Suppressor macrophage treated with lipopolysaccharide for 4 hours (primary cell): ENCODE measurements around the gene ABHD12.
A peak's percentile ranks its signal among the peaks of the same experiment; 100 is the strongest.

Experiments used
- DNase-seq: peaks from one replicate; pipeline ENCODE4 v3.0.0-alpha.2; 2020

Gene ABHD12

DNA sequence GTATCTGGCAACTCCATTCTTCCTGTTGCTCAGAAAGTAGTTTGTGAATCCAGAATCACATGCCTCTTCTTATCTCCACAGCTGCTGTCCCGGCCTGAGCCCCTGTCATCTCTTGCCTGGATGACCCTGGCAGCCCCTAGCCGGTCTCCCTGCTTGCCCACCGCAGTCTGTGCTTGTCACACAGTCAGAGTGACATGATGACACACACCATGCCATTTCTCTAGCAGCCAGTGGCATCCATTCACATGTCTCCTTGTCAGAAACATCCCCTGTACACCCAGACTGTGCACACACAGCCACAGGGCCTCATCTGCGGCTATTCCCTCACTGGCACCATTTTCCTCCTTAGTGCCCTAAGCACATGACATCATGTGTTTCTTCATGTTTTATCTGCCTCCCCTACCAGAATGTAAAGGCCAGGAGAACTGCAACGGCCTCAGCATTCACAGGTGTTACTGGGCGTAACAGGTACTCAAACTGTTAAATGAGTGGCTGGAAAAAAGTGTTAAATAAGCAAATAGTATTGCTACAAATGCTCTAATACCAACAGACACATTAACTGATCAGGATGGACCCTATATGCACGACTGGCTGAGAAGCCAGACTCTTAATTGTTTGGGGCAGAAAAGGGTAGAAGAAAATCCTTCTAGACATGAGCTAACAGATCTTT is 9.6 kb downstream of the ABHD12 start:
- no peak for DNase-seq

DNA sequence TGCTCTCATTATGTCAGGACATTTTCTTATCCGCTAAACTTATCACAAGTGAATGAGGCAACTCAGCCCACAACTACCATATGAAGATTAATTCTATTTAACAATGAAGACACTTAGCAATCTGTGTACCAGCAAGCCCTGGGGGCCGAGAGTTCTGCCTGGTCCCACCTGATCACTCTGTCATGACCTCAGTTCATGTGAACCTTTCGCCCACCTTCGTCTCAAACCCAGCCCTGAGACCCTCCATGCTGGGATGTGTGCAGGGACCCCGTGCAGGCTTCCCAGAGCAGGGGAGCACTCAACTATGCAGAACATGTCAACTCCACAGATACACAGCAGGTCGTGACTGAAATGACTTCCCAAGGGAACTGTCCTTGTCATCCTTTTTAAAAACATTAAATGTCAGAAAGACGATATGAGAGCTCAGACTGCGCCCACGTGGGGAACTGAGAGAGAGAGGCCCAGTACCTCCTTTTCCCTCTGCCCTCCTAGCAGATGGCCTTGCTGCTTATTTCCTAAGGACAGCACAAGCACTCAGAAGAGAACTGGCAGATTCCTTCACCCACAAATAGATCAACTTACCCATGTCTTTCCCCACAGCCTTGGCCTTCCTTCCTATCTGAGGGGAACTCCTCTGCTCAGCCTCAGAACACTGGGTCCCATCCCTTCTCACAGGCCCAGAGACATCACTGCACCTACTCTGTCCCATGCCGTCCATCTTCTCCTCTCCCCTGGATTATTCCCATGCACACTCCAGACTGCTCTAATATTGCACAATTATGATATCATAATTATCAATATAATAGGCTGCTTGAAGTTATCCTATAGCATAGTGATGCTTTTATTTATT is 11.5 kb downstream of the ABHD12 start:
- DNase-seq = peak; percentile 29

DNA sequence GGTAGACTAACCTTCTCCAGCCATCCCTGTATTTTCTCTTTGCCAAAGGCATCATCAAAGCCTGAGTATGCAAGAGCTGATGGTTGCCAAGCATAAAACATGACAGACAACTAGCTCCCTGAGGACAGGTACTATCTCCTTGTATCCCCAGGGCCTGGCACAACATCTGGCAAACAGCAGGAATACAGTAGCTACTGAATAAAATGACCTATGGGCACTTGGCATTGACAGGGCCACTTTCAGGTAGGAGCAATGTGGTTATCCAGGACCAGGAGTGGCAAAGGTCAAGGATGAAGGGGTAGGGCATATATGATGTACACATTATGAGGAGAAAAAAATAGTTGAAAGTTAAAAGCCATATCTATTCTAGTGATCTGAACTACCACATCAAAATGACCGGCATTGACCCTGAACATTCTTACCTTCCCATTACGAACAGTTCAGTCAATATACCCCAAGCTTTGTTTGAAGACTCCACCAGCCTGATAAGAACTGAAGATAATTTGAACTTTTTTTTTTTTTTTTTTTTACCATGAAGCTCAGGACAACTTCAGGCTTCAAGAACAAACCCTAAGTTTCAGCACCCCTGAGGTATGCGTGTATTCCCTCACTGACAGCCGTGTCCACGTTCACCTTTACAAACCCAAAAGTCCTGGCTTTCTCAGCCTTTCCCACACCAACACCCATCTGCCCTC is 12.3 kb downstream of the ABHD12 start:
- no peak for DNase-seq

DNA sequence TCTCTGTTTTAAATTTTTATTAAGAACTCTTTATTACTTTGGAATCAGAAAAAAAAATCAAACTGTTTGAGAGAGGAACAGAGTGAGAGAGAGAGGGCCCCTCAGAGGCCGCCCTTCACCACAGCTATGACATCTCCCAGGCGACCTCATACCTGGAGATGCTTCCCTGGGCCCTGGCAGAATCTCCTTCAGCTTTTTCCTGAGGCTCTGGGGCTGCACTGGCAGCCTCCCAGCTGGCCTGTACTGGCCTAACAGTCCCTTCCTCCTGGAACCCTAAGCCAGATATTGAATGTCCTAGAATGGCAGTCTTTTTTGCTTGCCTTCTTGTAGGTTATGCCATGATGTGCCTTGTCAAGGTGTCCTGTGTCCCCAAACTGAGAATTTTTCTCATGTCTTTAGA is 13.7 kb downstream of the ABHD12 start:
- DNase-seq = no peak

DNA sequence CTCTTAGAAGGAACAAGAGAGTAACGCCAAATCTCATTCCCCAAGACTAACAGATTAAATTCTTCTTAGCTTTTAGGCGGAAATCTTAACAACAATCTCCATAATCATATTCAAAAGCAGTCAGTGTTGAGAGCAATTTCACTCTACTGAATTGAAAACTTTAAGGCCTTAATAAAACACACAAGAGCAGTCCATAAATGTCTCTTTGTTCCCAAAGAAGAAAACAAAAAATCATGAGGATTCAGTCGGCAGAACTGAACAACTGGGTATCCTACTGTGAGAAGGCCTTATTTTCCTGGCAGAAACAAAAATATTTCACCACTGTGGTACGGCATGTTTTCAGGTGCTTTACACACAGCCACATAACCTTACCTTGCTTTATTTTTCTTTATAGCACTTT is 14.4 kb downstream of the ABHD12 start:
- no peak for DNase-seq

DNA sequence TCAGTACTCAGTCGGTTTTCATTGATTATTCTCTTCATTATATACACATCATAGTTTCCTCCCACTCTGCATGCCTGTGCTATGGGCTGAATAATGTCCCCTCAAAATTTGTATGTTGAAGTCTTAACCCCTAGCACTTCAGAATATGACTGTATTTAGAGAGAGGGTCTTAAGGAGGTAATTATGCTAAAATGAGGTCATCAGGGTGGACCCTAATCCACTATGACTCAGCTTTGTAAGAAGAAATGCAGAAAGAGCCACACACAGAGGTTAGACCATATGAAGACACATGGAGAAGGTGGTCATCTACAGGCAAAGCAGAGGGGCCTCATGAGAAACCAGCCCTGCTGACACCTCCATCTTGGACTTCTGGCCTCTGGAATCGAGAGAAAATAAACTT is 15.8 kb downstream of the ABHD12 start:
- DNase-seq = no peak

DNA sequence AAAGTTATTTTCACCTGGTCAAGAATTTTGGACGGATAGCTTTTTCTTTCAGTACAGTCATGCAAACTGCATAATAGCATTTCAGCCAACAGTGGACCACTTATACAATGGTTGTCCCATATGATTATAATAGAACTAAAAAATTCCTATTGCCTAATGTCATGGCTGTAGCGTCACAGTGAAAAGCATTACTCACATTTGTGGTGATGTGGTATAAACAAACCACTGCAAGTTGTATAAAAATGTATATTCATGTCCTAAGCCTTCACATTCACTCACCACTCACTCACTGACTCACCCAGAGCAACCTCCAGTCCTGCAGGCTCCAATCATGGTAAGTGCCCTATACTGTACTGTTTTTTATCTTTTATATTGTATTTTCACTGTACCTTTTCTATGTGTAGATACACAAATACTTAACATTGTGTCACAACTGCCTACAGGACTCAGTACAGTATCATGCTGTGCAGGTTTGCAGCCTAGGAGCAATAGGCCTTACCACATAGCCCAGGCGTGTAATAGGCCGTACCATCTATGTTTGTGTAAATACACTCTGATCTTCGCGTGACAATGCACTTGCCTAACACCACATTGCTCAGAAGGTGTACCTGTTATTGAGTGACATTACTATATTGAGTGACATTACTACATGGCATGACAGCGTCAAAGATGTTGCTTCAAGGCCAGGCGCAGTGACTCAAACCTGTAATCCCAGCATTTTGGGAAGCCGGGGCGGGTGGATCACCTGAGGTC is 17.9 kb downstream of the ABHD12 start:
- peak; percentile 80 for DNase-seq

DNA sequence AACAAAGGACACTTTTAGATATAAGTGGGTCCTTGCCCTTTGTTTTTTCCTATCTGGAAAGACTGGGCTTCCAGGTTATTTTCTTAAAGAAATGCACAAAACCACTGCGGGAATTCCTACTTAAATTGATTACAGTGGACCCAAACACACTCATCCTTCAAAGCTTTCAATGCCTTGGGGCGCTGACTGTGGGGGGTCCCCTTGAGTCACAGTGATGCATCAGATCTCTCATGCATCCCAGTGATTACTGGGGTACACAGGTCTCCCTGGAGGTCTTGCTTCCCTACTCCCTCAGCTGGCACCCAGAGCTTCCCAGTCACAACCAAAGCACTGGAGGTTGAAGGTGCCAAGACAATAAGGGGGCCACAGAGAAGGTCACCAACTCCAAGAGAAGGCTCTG is 20.7 kb downstream of the ABHD12 start:
- no peak for DNase-seq

DNA sequence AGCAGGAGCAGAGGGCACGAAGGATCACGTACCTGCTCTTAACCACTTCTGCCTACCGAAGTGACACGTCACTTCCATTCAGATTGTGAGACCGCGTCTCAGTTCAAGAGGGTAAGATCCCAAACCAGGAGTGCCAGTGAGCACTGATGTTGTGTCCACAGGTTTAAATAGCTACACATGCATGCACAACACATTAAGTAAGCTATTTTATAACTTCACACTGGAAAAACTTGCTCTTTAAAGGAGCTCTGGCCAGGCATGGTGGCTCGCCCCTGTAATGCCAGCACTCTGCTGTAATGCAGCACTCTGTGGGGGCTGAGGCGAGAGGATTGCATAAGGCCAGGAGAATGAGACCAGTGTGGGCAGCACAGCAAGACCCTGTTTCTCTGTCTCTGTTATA is 21.1 kb downstream of the ABHD12 start:
- DNase-seq = no peak

DNA sequence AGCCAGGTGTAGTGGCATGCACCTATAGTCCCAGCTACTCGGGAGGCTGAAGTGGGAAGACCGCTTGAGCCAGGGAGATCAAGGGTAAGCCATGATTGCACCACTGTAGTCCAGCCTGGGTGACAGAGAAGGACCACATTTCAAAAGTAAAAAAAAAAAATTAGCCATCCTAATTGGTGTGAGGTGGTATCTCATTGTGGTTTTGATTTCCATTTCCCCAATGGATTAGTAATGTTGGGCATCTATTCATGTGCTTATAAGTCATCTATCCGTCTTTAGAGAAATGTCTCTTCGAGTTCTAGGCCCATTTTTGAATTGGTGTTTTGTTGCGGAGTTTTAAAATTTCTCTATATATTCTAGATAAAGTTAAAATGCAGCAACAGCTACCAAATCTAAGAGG is 21.7 kb downstream of the ABHD12 start:
- peak; percentile 48 for DNase-seq

DNA sequence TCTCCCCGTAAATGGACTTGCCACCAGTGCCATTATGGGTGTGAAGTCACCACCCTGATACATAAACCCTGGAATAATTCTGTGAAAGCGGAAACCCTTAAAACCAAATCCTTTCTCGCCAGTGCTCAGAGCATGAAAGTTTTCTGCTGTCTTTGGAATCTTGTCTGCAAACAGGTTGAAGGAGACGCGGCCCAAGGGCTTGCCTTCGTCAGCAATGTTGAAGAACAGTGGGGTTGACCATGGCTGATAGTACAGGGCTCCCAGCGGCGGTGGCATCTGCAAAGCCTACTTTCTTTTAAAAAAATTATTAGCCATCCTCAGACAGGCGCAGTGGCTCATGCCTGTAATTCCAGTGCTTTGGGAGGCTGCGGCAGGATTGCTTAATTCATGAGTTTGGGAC is 22.1 kb downstream of the ABHD12 start:
- DNase-seq = no peak

DNA sequence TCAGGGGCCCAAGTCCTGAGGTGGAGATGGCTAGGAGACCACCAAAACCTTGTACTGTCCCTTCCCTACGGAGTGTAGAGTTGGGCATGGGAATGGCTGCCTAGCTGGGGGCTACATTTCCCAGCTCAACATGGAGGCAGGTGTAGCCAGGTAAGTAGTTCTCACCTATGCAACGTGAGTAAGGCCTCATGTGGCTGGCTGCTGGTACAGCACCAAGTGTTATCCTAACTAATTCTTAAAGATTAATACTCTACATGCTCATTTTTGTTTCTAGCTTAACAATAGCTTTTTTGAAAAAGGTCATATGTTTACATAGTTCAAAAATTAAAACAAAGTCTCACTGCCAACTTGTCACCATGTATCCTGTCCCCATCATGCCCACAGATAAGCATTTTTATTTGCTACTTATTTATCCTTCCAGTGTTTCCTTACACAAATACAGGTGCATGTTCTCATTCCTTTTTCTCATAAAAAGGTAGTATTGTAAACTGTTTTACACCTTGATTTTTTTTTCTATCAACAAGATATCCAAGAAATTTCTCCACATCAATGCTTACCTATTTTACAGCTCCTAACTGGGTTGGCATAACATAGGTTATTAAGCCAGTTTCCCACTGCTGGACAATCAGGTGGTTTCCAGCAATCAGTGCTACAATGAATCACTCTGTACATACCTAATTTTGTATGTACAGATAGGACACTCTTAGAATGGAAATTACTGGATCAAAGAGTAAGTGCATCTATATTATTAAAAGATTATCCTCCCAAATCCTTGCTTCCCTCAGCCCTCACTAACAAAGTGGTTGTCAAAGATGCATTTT is 25.5 kb downstream of the ABHD12 start:
- no peak for DNase-seq

DNA sequence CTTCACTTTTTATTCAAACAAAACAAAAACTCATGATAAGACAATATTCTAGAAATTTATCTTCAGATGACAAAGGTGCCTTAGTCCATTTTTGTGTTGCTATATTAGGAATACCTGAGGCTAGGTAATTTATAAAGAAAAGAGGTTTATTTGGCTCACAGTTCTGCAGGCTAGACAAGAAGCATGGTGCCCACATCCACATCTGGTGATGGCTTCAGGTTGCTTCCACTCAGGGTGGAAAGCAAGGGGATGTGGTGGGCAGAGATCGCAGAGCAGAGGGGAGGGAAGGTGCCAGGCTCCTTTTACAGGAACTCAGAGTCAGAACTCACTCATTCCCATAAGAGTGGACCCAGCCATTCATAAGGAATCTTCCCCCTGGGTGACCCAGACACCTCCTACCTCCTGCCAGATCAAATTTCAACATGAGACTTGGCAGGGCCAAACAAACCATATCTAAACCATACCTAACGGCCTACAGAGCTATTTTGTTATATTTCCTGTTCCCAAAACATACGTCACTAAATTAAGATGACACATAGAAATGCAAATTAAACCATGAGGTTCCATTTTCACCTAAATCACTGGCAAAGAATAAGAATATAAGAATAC is 26.4 kb downstream of the ABHD12 start:
- DNase-seq = no peak

DNA sequence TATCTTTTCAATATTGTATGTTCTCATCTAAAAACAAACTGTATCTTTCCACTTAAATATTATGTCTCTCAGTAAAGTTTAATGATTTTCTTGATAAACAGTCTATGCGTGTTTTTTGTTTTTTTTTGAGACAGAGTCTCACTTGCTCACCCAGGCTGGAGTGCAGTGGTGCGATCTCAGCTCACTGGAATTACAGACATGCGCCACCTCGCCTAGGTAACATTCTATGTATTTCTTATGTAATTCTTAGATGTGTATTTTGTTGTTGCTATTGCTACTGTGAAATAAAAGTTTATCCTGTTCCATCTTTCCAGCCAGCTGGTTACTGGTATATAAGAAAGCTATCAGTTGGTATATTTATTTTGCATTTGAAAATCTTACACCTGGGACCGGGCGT is 29.4 kb downstream of the ABHD12 start:
- DNase-seq = no peak

DNA sequence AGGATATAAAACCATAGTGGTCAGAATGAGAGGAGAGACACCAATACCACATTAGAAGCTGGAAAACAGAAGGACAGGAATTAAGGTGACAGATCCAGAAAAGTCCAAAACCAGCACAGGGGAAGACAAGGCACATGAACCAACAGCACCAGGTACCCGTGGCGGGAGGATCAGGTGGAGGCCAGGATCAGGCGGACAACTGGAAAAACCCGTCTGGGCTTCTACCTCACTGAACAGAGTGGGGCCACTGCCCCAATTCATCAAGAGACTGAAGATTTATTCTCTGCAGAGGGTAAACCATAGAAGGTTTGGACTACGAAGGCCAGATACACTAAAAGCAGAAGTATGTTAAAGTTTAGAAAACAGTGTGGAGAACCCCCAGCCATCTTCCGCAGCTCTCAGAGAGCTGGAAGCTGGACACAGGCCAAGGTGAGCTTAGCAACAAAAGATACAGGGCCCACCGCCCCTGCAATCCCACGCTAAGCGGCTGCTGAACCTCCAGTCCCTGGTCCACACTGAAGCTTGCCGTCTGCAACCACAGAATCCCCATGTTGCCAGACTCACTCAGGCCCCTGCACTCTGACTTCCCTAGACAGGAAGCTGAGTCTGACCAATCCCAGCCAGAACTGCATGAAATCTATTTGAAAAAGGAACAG is 29.9 kb downstream of the ABHD12 start:
- peak; percentile 42 for DNase-seq

DNA sequence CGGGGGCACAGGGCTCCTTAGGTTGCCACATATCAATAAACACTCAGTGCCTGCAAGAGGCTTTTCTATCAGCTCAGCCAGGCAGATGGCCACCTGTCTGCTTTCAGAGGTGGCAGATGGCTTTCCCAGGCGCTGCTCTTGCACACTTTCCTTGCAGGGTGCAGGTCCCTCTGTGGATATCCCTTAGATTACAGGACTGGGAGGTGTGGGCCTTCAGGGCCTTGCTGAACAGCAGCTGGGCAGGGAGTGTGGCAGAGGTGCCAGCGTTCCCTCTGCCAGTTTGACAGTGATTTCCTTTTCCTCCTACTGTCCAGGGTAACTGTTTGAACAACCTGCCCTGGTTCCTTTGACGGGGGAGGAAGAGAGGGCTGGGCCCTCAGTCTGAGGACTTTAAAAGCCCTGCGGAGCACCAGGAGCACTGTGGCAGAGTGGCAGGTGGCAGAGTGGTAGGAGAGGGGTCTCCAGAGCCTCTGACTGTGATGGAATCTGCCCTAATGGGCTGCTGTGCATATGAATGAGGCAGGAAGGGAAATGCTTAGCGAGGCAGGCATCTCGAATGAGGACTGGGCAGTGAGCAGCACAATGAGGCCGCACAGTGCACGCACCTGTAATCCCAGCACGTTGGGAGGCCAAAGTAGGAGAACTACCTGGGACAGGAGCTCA is 34.2 kb downstream of the ABHD12 start:
- DNase-seq = no peak

DNA sequence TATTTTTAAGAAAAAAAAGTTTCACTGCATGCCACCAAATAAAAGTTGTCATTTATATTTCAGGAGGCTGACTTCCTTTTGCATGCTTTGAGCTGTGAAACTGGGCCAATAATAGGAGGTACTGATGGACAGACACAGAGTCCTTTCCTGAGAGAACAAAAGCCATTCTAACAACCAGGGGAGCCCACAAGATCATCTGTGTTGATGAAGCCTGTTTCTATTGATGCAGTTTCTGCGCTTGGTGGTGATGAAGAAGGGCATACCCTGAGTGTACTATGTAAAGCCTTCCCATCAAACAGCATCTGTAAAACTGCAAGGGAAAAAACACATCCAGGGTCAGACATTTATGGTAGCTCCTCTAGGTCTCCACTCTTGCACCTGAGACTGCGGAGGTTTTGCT is 34.8 kb downstream of the ABHD12 start:
- DNase-seq = no peak

DNA sequence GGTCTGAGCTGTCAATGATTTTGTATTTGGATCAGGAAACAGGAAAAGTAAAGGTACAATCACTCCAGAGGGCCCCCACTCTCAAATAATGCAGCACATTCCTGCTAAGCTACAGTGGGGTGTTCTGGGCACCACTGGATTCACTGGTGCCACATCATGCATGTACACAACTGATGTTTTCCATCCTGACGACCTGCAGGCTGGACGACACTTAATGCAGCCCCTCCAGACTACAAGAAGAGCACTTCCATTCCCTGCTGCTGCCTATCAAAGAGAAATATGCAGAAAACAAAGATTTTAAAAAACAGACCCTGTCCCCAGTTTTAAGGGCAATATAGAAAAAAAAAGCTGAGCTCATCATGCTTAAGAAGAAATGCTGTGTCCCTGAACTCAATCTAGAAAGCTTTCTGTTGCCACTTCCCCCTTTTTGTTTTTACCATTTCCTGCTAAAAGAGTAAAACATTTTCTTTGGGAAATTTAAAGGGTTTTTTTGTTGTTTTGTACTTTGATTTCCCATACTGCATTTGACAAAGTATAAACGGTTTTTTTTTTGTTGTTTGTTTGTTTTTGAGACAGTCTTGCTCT is 35.5 kb downstream of the ABHD12 start:
- peak; percentile 26 for DNase-seq

DNA sequence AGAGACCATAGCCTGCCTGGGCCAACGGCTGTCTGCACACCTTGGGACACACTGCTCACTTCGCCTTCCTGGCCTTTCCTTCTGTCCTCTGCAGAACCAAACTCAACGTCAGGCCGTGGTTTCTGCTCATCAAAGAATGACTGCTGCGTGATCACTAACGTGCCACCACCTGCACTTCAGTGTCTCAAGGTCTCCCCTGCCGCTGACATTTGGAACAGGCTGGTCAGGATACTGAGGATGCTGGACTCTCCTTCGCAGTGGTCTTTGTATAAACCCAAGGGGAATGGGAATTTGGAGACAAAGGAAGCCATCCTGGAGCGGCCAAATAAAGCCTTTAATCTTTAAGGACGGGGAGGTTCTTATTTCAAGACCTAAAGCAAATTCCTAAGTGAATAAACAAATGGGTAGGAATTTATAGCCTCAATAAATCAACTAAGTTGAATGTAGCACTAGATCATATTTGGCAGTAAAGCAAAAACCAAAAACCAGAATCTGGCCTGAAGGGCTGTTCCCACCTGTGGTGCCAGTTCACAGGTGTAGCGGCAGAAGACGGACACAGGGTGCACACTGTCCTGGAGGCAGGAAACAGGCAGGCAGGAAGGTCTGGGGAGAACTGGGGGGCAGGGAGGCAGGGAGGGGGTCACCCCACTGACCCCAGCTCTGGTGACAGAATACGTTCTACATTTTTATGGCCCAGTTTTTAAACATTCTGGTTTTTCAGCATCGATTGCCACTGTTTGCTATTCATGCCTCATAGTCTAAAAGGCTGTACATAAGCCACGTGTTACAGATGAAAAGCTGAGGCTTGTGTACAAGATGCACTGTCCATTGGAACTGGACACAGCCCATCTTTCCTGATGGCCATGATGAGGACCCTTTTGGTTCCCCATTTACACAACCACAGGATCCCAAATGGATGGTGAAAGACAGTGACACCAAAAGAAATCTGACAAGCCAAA is 36.6 kb downstream of the ABHD12 start:
- DNase-seq = no peak
